Kidney (tissue), 14 donors: ENCODE measurements around the gene NR2F2. TPM values are rescaled to one million over a fixed set of nuclear protein-coding genes. Genes with fewer than 3 reads are reported as not detected.

Source experiments
- DNase-seq, 5 donors: peaks; one replicate each; pipeline ENCODE4 v3.0.0-alpha.2; 2013 to 2020
- FAIRE-seq: peaks from 2 replicates; lab custom pipeline; 2012; peaks lifted over from hg19 to GRCh38; lab: Jason Lieb, UNC
- H3K27ac ChIP-seq, 2 donors: one replicate each; pipeline ENCODE4 v1.7.0; 2013; ENCODE audit warnings: low read depth in 2 of 2, low read length in 2 of 2, inconsistent platforms in 1 of 2
- H3K27me3 ChIP-seq: one replicate; pipeline ENCODE4 v1.7.1; 2013; ENCODE audit warnings: low read length, inconsistent platforms; ENCODE audit not compliant: control insufficient read depth, insufficient read depth
- H3K36me3 ChIP-seq, 3 donors: one replicate each; pipeline versions ENCODE4 v1.7.0 to v1.7.1; 2013; ENCODE audit warnings: low read length in 3 of 3, control low read depth in 1 of 3, inconsistent platforms in 1 of 3; ENCODE audit not compliant: insufficient read depth in 3 of 3, control insufficient read depth in 2 of 3
- H3K4me1 ChIP-seq, 3 donors: one replicate each; pipeline versions ENCODE4 v1.7.0 to v1.7.1; 2013; ENCODE audit warnings: low read length in 3 of 3, inconsistent platforms in 1 of 3, low read depth in 1 of 3; ENCODE audit not compliant: control insufficient read depth in 2 of 3, insufficient read depth in 2 of 3
- H3K4me3 ChIP-seq, 3 donors: one replicate each; pipeline versions ENCODE4 v1.7.0 to v1.8.1; 2013; ENCODE audit warnings: low read length in 3 of 3, control low read depth in 1 of 3, inconsistent platforms in 1 of 3
- H3K9ac ChIP-seq, 3 donors: one replicate each; pipeline versions ENCODE4 v1.7.0 to v1.7.1; 2013; ENCODE audit warnings: low read length in 3 of 3, control low read depth in 1 of 3, inconsistent platforms in 1 of 3
- H3K9me3 ChIP-seq, 3 donors: one replicate each; pipeline versions ENCODE4 v1.7.0 to v1.7.1; 2013; ENCODE audit warnings: low read length in 3 of 3, control low read depth in 1 of 3, inconsistent platforms in 1 of 3; ENCODE audit not compliant: control insufficient read depth in 2 of 3, insufficient read depth in 1 of 3
- CTCF ChIP-seq: IDR thresholded peaks from 3 replicates; pipeline ENCODE4 v1.5.1; 2012; ENCODE audit warnings: mild to moderate bottlenecking, moderate library complexity, borderline replicate concordance; ENCODE audit not compliant: insufficient read depth; ENCODE audit errors: extremely low read depth
- intact Hi-C: fragments of 100-400 bp; cut with DNase I; formaldehyde crosslinking; loops from one replicate; pipeline ENCODE4 v1.11.1; 2022
- polyA plus RNA-seq: library from polyadenylated mRNA; stranded (reverse); fragments of 350-450 nt; fragmentation: Illumina TruSeq; extraction: RNeasy Lipid Tissue Mini Kit (QIAGEN cat#74804); gene quantifications from one replicate; pipeline ENCODE4 v1.2.3, GENCODE V29; 2014; ENCODE audit warnings: low read depth, low replicate concordance; ENCODE audit not compliant: insufficient read depth
- total RNA-seq: library from RNA; stranded (reverse); fragmentation: NEBNext Ultra II Directional; extraction: Animal tissue kit (Norgen Biotek cat#: 25700); gene quantifications from one replicate; pipeline ENCODE4 v1.2.1, GENCODE V29; 2021
- donor health status: control.
- donor health status: control.
- donor health status: control.
- donor health status: control.
- donor health status: control.
- donor health status: DM: yes; HTN: yes; CAD: no.
- donor health status: Normal renal cell carcinoma (clear cell type).

Gene NR2F2
- total and polyA plus RNA-seq, 2 donors from 2014 or later = 42.5 to 191 TPM

DNA sequence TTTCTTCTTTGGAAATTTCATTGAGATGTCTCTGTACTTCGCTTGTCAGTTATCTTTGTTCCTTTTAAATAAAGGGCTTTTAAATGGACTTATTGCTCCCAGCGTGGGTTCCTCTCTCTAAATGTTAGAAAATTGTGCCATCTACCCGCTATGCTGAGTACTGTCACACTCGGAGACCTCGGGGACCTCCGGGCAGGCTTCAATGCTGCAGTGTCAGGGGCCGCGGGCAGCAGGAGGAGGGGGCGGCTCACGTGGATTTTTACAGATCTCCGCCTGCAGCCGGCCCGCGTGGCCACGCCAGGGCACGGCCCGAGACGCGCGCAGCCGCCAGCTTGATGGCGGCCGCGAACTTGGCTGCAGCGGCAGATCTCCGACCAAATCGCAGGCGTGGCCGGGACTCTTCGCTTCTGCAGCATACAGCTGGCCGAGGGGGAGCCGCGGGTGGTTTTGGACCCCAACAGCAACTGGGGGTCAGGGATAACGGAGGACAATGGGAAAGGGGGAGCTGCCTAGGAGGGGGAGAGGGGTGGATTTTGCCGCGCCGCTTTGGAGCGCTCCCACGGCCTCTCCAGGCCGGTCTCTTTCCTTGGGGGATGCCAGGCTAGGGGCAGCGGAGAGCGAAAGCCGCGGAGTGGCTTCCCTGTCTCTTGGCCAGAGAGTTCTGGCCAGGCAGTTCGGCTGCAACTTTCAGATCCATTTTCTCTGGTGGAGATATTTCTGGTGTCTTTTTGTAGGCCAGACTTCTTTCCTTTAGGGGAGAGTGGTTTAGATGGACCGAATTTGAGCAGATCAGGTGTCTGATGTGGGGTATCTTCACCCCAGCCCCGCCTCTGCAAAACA is 15.3 kb downstream of the NR2F2 start:
- no peaks in the 10 kb centered on the region for H3K27me3 ChIP-seq
- TF ChIP-seq CTCF = peak; percentile 61
- H3K4me1 ChIP-seq = peaks cover 5 to 33% (median 24%) of the 10 kb centered on the region in 3 donors
- H3K9me3 ChIP-seq = no peaks in the 10 kb centered on the region
- peak; percentile 89 to 96 (median 93) for DNase-seq
- intact Hi-C loops = no loop called here
- H3K9ac ChIP-seq = peak overlapping the region; percentile 66 to 93 (median 71)
- peak overlapping the region; percentile 58 to 66 (median 65) for H3K4me3 ChIP-seq
- no peak for FAIRE-seq
- H3K36me3 ChIP-seq = peaks cover 0 to 6% (median 2%) of the 10 kb centered on the region in 3 donors
- peak overlapping the region; percentile 87 to 91 for H3K27ac ChIP-seq

GRCh38 chr15:96346409-96346970 is 16.0 kb downstream of the NR2F2 start:
- no peak for TF ChIP-seq CTCF
- Histone ChIP-seq H3K27ac (peak overlapping the region; percentile 87 to 91), H3K27me3 (no peaks in the 10 kb centered on the region), H3K36me3 (peaks cover 0 to 6% (median 2%) of the 10 kb centered on the region in 3 donors), H3K4me3 (peak overlapping the region; percentile 51 to 65 (median 58)), H3K9ac (peak overlapping the region; percentile 66 to 93 (median 70)), H3K4me1 (peaks cover 5 to 39% (median 25%) of the 10 kb centered on the region in 3 donors), H3K9me3 (no peaks in the 10 kb centered on the region)
- FAIRE-seq (no peak), DNase-seq (no peak)
- intact Hi-C loops = no loop called here

DNA sequence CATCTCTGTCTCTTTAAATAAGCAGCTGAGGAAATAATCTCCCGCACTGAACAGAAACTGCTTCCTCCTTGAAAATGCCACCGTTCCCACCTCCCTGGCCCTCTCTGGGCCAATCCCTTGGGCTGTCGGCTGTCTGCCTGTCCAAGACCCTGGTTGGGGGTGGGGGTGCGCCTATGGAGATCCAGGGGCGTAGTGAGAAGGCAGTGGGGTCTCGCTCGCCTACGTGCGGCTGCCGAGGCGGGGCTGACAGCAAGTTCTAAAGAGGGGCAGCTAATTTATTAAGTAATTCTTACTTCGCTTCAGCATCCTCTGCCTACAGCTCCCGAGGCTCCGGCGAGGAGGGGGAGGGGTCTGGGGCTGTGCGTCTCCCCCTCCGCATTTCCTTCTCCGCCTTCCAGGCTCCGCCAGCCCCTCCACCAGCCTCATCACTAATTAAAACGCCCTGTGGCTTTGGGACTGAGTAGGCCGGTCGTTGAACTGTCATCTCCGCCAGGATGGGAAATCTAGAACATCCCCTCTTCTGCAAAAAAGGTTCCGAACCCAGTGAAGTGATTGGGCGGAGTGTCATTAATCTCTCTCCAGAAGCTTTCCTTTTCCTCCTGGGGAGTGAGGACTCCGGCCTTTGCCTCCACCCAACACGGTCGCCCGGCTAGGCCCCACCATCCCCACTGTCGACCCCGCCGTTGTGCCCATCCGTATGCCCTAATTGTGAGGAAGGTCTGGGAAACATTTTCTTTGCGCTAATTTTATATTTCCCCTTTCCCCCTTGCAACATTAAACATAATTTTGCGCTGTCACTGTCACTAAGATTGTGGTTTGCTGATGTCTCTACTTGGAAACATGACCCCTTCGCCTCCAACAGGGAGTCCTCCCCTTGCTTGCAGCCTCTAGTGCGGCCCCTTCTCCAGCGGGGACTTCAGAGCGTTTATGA is 16.9 kb downstream of the NR2F2 start:
- peak overlapping the region; percentile 37 to 51 (median 49) for H3K4me3 ChIP-seq
- intact Hi-C loops = no loop called here
- no peak for FAIRE-seq
- H3K27ac ChIP-seq = peak overlapping the region; percentile 85 to 91
- no peaks in the 10 kb centered on the region for H3K27me3 ChIP-seq
- TF ChIP-seq CTCF = no peak
- no peaks in the 10 kb centered on the region for H3K9me3 ChIP-seq
- peak; percentile 91 to 94 (median 93) for DNase-seq
- peak overlapping the region; percentile 44 to 70 (median 57) for H3K9ac ChIP-seq
- H3K36me3 ChIP-seq = peaks cover 0 to 6% (median 2%) of the 10 kb centered on the region in 3 donors
- H3K4me1 ChIP-seq = peaks cover 5 to 42% (median 30%) of the 10 kb centered on the region in 3 donors
